ENCODE results near the gene HDAC7. TPM values are rescaled to one million over a fixed set of nuclear protein-coding genes. Genes with fewer than 3 reads are reported as not detected.

The HDAC7 gene
- total RNA-seq, 1 donor from 2014 or later: 7.1 TPM

- Histone ChIP-seq H3K27me3 (ENCODE audit: control insufficient read depth, insufficient read depth, low read length) (no peaks in the 10 kb centered on the region), H3K4me3 (ENCODE audit: low read depth, low read length) (no peak overlapping the region), H3K36me3 (ENCODE audit: control insufficient read depth, insufficient read depth, low read length) (peaks cover 16% of the 10 kb centered on the region)
- FAIRE-seq (peak; percentile 89), DNase-seq (ENCODE audit: low read depth) (no peak)
- TF ChIP-seq, protein P1, sequence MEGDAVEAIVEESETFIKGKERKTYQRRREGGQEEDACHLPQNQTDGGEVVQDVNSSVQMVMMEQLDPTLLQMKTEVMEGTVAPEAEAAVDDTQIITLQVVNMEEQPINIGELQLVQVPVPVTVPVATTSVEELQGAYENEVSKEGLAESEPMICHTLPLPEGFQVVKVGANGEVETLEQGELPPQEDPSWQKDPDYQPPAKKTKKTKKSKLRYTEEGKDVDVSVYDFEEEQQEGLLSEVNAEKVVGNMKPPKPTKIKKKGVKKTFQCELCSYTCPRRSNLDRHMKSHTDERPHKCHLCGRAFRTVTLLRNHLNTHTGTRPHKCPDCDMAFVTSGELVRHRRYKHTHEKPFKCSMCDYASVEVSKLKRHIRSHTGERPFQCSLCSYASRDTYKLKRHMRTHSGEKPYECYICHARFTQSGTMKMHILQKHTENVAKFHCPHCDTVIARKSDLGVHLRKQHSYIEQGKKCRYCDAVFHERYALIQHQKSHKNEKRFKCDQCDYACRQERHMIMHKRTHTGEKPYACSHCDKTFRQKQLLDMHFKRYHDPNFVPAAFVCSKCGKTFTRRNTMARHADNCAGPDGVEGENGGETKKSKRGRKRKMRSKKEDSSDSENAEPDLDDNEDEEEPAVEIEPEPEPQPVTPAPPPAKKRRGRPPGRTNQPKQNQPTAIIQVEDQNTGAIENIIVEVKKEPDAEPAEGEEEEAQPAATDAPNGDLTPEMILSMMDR (IDR thresholded peaks at IDR 0.05; ENCODE audit: insufficient read depth, low read length, severe bottlenecking): no peak
These were observed 32.4 kb upstream of the HDAC7 start for GRCh38 chr12:47852096-47852571.

DNA sequence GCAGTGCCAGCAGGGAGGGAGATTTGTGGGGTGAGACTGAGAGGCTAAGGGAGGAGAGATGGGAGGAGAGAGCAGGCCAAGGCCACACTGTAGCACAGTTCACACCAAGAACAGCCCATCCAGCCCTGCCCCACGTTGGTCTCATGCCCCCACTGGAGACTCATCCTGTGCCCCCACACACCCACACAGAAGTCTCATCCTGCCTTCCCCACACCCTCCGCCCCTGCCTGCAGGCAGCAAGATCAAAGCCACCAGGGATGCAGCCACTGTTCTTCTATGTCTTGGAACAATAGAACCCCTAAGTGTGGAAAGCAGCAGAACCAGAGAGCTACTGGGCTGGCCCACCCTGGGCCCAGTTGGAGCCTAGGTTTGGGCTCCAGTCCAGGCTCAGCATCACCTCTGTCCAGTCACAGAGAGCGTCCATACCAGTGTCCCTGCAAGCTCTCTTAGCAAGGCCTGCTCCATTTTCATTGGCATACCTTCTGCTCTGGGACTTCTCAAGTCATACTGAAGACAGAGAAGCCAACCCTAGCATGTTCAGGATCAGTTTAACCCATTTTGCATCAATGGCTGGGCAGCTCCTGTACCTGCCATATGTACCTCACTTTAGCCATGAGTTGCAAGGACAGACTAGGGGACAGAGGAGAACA, 31.7 kb upstream of the HDAC7 start:
- no peaks in the 10 kb centered on the region for H3K27me3 ChIP-seq (ENCODE audit: control insufficient read depth, insufficient read depth, low read length)
- DNase-seq (ENCODE audit: low read depth) (no peak), FAIRE-seq (no peak)
- TF ChIP-seq, protein P1 (IDR thresholded peaks at IDR 0.05; ENCODE audit: insufficient read depth, low read length, severe bottlenecking): no peak
- peaks cover 16% of the 10 kb centered on the region for H3K36me3 ChIP-seq (ENCODE audit: control insufficient read depth, insufficient read depth, low read length)
- no peak overlapping the region for H3K4me3 ChIP-seq (ENCODE audit: low read depth, low read length)

DNA sequence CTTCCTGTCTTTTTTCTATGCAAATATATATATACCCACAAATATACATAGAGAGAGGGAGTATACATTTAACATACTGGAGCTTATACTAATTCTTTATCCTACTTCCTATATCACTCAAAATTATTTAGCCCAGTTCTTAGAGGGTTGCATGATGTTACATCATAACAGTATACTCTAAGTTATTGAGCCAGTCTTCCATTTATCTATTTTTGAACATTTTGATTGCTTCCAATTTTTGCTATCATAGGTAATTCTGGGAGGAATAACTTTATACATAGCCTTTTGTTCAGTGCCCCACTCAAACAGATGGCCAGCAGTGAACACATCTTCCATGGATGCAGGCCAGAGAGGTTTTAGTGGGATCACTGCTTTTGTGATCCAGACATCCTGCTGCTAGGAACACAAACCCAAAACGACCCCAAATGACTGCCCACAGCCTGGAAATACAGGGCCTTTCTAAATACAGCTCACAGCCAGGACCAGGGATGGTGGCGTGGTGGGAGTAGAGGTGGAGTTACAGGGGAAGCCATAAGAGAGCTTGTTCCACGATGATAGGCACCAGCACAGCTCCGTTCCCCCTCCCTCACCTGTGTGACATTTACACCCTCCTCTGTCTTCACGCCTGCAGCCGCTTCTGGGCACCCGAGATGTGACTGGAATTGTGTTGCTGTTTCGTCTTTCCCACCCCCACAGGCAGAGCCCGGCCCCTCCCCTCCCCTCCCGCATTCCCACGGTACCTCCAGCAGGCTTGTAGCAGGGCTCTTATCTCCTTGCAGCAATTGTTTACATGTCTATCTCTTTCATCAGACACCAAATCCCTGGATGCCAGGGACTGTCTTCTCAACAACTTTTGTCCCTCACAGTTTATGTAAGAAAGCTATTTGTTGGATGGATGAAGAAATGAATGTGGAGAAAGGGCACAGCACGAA, 30.7 kb upstream of the HDAC7 start:
- no peak for DNase-seq (ENCODE audit: low read depth)
- no peak for FAIRE-seq
- Histone ChIP-seq H3K36me3 (ENCODE audit: control insufficient read depth, insufficient read depth, low read length) (peaks cover 18% of the 10 kb centered on the region), H3K27me3 (ENCODE audit: control insufficient read depth, insufficient read depth, low read length) (no peaks in the 10 kb centered on the region), H3K4me3 (ENCODE audit: low read depth, low read length) (no peak overlapping the region)
- TF ChIP-seq, protein P1 (IDR thresholded peaks at IDR 0.05; ENCODE audit: insufficient read depth, low read length, severe bottlenecking): no peak

GRCh38 chr12:47849261-47849660, 29.6 kb upstream of the HDAC7 start:
- no peak for FAIRE-seq
- Histone ChIP-seq H3K27me3 (ENCODE audit: control insufficient read depth, insufficient read depth, low read length) (no peaks in the 10 kb centered on the region), H3K36me3 (ENCODE audit: control insufficient read depth, insufficient read depth, low read length) (peaks cover 17% of the 10 kb centered on the region), H3K4me3 (ENCODE audit: low read depth, low read length) (no peak overlapping the region)
- DNase-seq (ENCODE audit: low read depth): no peak
- TF ChIP-seq, protein P1 (IDR thresholded peaks at IDR 0.05; ENCODE audit: insufficient read depth, low read length, severe bottlenecking): no peak

DNA sequence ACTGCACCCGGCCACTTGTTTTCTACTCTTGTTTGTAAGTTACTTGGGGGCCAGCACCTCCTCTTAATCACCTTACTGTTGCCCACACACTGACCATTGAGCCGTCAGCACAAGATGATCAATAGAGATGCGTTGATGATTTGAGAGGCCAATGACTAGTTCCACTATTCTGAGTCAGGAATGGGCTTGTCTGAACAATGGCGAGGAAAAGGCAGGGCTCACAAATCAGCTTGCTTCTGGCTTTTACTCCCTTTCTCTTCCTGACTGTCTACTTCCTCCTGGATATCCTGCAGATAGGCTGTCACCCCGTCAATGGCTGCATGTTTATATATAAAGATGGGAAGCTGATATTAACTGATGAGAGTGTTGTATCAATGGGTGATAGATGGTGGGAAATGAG, 29.1 kb upstream of the HDAC7 start:
- peaks cover 18% of the 10 kb centered on the region for H3K36me3 ChIP-seq (ENCODE audit: control insufficient read depth, insufficient read depth, low read length)
- FAIRE-seq (no peak), DNase-seq (ENCODE audit: low read depth) (peak; percentile 89)

More for the DNA sequence above, 29.1 kb upstream of the HDAC7 start:
- Histone ChIP-seq H3K4me3 (ENCODE audit: low read depth, low read length) (no peak overlapping the region), H3K27me3 (ENCODE audit: control insufficient read depth, insufficient read depth, low read length) (no peaks in the 10 kb centered on the region)
- TF ChIP-seq, protein P1 (IDR thresholded peaks at IDR 0.05; ENCODE audit: insufficient read depth, low read length, severe bottlenecking): no peak
